IMR-90 (cell line): ENCODE measurements around the gene THYN1. TPM values are rescaled to one million over a fixed set of nuclear protein-coding genes. Genes with fewer than 3 reads are reported as not detected.

Source experiments
- ATAC-seq: fragments of 200-7000 bp; cut with Tn5 transposase; 2 replicates; pipeline ENCODE4 v1.9.1; 2020; ENCODE audit warnings: low read depth, mild to moderate bottlenecking, moderate library complexity
- BruUV-seq: library from RNA; stranded (reverse); fragments of 400-500 nt; replicated peaks from 2 replicates; lab custom pipeline; 2021; lab: Mats Ljungman, UMichigan
- CTCF ChIA-PET: fragments of 300-600 bp; formaldehyde crosslinking; extraction: SDS; loops from one replicate; lab custom pipeline; 2021; ENCODE audit warnings: antibody characterized with exemption; lab: Yijun Ruan, JAX
- POLR2A ChIA-PET: fragments of 300-600 bp; sonication (Branson Sonifier 250); formaldehyde crosslinking; loops from one replicate; lab custom pipeline; 2022; ENCODE audit warnings: antibody characterized with exemption; ENCODE audit not compliant: unreplicated experiment; lab: Charles Lee
- DNase-seq: peaks from one replicate; pipeline ENCODE4 v3.0.0; 2013
- H2AFZ ChIP-seq: replicated peaks from 2 replicates; pipeline ENCODE3; 2013; ENCODE audit warnings: low read length, mild to moderate bottlenecking; ENCODE audit not compliant: poor library complexity
- H2AK5ac ChIP-seq: 2 replicates; pipeline ENCODE4 v1.6.1; 2013; ENCODE audit warnings: low read depth, low read length, inconsistent platforms
- H2AK9ac ChIP-seq: replicated peaks from 2 replicates; pipeline ENCODE3; 2013; ENCODE audit warnings: mild to moderate bottlenecking, low read depth, low read length, moderate library complexity; ENCODE audit not compliant: poor library complexity
- H2BK120ac ChIP-seq: 2 replicates; pipeline ENCODE4 v1.6.1; 2013; ENCODE audit warnings: low read depth, low read length, inconsistent platforms
- H2BK15ac ChIP-seq: 3 replicates; pipeline ENCODE4 v1.6.1; 2013; ENCODE audit warnings: low read depth, low read length, inconsistent platforms
- H2BK20ac ChIP-seq: 2 replicates; pipeline ENCODE4 v1.6.1; 2013; ENCODE audit warnings: low read depth, mild to moderate bottlenecking, inconsistent platforms, low read length, moderate library complexity
- H2BK5ac ChIP-seq: 2 replicates; pipeline ENCODE4 v1.6.1; 2013; ENCODE audit warnings: mild to moderate bottlenecking, low read depth, low read length, inconsistent platforms; ENCODE audit not compliant: poor library complexity, severe bottlenecking
- H3K14ac ChIP-seq: replicated peaks from 2 replicates; pipeline ENCODE4 v1.6.1; 2013; ENCODE audit warnings: low read depth, low read length, inconsistent platforms
- H3K18ac ChIP-seq: 2 replicates; pipeline ENCODE4 v1.6.1; 2013; ENCODE audit warnings: low read depth, low read length, control low read depth
- H3K23ac ChIP-seq: 2 replicates; pipeline ENCODE4 v1.6.1; 2013; ENCODE audit warnings: low read depth, low read length, inconsistent platforms
- H3K27ac ChIP-seq: 2 replicates; pipeline ENCODE4 v1.5.1; 2013; ENCODE audit warnings: mild to moderate bottlenecking, control low read depth, low read length; ENCODE audit not compliant: insufficient read depth
- H3K27me3 ChIP-seq: 2 replicates; pipeline ENCODE4 v1.6.1; 2013; ENCODE audit warnings: low read length; ENCODE audit not compliant: control insufficient read depth, insufficient read depth
- H3K36me3 ChIP-seq: 2 replicates; pipeline ENCODE4 v1.6.1; 2013; ENCODE audit warnings: low read length, mixed read lengths; ENCODE audit not compliant: control insufficient read depth, insufficient read depth
- H3K4ac ChIP-seq: 2 replicates; pipeline ENCODE4 v1.6.1; 2013; ENCODE audit warnings: low read depth, low read length, inconsistent platforms
- H3K4me1 ChIP-seq: 2 replicates; pipeline ENCODE4 v1.6.1; 2013; ENCODE audit warnings: low read length, mixed read lengths; ENCODE audit not compliant: control insufficient read depth, insufficient read depth
- H3K4me2 ChIP-seq: 2 replicates; pipeline ENCODE4 v1.6.1; 2013; ENCODE audit warnings: low read depth, mild to moderate bottlenecking, control low read depth, low read length, moderate library complexity
- H3K4me3 ChIP-seq: 2 replicates; pipeline ENCODE4 v1.5.1; 2013; ENCODE audit warnings: low read depth, mild to moderate bottlenecking, control low read depth, low read length, moderate library complexity; ENCODE audit not compliant: insufficient read depth
- H3K56ac ChIP-seq: 2 replicates; pipeline ENCODE4 v1.6.1; 2013; ENCODE audit warnings: low read length, inconsistent platforms; ENCODE audit not compliant: insufficient read depth; ENCODE audit errors: extremely low read depth
- H3K79me1 ChIP-seq, 2 experiments: 2 replicates each; pipeline ENCODE4 v1.6.1; 2013; ENCODE audit warnings: low read length in 2 of 2, inconsistent platforms in 1 of 2, low read depth in 1 of 2
- H3K9ac ChIP-seq: 2 replicates; pipeline ENCODE4 v1.6.1; 2013; ENCODE audit warnings: low read depth, low read length, control low read depth
- H3K9me1 ChIP-seq: 2 replicates; pipeline ENCODE4 v1.6.1; 2013; ENCODE audit warnings: low read length, inconsistent platforms; ENCODE audit not compliant: insufficient read depth
- H3K9me3 ChIP-seq: 2 replicates; pipeline ENCODE4 v1.6.1; 2013; ENCODE audit warnings: low read length; ENCODE audit not compliant: control insufficient read depth, insufficient read depth
- H4K20me1 ChIP-seq: 2 replicates; pipeline ENCODE4 v1.6.1; 2013; ENCODE audit warnings: low read length, inconsistent platforms; ENCODE audit not compliant: insufficient read depth
- H4K5ac ChIP-seq: 2 replicates; pipeline ENCODE4 v1.6.1; 2013; ENCODE audit warnings: mild to moderate bottlenecking, low read depth, low read length, control low read depth
- H4K8ac ChIP-seq, 2 experiments: 2 replicates each; pipeline ENCODE4 v1.6.1; 2013; ENCODE audit warnings: low read depth in 2 of 2, low read length in 2 of 2, control low read depth in 1 of 2, inconsistent platforms in 1 of 2
- H4K91ac ChIP-seq: 2 replicates; pipeline ENCODE4 v1.6.1; 2013; ENCODE audit warnings: low read depth, low read length, inconsistent platforms; ENCODE audit not compliant: insufficient read depth
- BHLHE40 ChIP-seq: fragments of 150-350 bp; IDR thresholded peaks from 2 replicates; pipeline ENCODE4 v1.6.1; 2016; ENCODE audit warnings: mild to moderate bottlenecking, low read depth, low read length
- CEBPB ChIP-seq: IDR thresholded peaks from 2 replicates; pipeline ENCODE4 v1.6.1; 2012; ENCODE audit warnings: low read depth, low read length, improper control_type of control experiment
- CHD1 ChIP-seq: IDR thresholded peaks from 2 replicates; pipeline ENCODE4 v1.6.1; 2012; ENCODE audit warnings: low read depth, low read length, improper control_type of control experiment
- MXI1 ChIP-seq: IDR thresholded peaks from 2 replicates; pipeline ENCODE4 v1.6.1; 2012; ENCODE audit warnings: low read depth, mild to moderate bottlenecking, low read length, moderate library complexity, borderline replicate concordance
- NFE2L2 ChIP-seq: fragments of 150-350 bp; IDR thresholded peaks from 2 replicates; pipeline ENCODE4 v1.6.1; 2016; ENCODE audit warnings: low read depth, mild to moderate bottlenecking, low read length
- RAD21 ChIP-seq: IDR thresholded peaks from 2 replicates; pipeline ENCODE4 v1.6.1; 2012; ENCODE audit warnings: low read length, improper control_type of control experiment
- RCOR1 ChIP-seq: IDR thresholded peaks from 2 replicates; pipeline ENCODE4 v1.6.1; 2012; ENCODE audit warnings: mild to moderate bottlenecking, low read length, improper control_type of control experiment; ENCODE audit not compliant: insufficient replicate concordance
- RFX5 ChIP-seq: IDR thresholded peaks from 2 replicates; pipeline ENCODE4 v1.8.0; 2012; ENCODE audit warnings: low read depth, mild to moderate bottlenecking, low read length, moderate library complexity
- SMC3 ChIP-seq: fragments of 150-350 bp; IDR thresholded peaks from 2 replicates; pipeline ENCODE4 v1.6.1; 2016; ENCODE audit warnings: low read depth, mild to moderate bottlenecking, antibody characterized with exemption, low read length, moderate library complexity
- WGBS, 2 experiments: methylation state at CpG; one replicate each; pipeline versions ENCODE4 v1.1.5 to v1.1.7; 2013; ENCODE audit warnings: missing lambda C conversion rate in 2 of 2; ENCODE audit not compliant: insufficient read length in 1 of 2; ENCODE audit errors: extremely low coverage in 2 of 2; 5-methylcytosine and 5-hydroxymethylcytosine counted together
- dilution Hi-C: fragments of 300-500 bp; cut with HindIII; formaldehyde crosslinking; loops from one replicate; pipeline ENCODE4 v1.14.3; 2018; ENCODE audit warnings: low sequenced_read_pairs; ENCODE audit not compliant: unreplicated experiment
- in situ Hi-C: fragments of 300-500 bp; cut with MboI; formaldehyde crosslinking; loops from 3 replicates; pipeline ENCODE4 v1.14.3; 2019; ENCODE audit warnings: low sequenced_read_pairs, inconsistent platforms, mixed read lengths
- intact Hi-C: fragments of 100-400 bp; cut with micrococcal nuclease; formaldehyde crosslinking; loops from 2 replicates; pipeline ENCODE4 v1.10.0; 2022
- polyA plus RNA-seq, 3 experiments: library from polyadenylated mRNA; depleted of rRNA; stranded (reverse); fragments of >200 nt; gene quantifications; 2 replicates each; pipeline ENCODE4 v1.2.3, GENCODE V29; 2012; ENCODE audit warnings: low replicate concordance in 1 of 3
- total RNA-seq: library from RNA; depleted of rRNA; stranded (reverse); fragments of >200 nt; gene quantifications from 2 replicates; pipeline ENCODE4 v1.2.3, GENCODE V29; 2012
- TF ChIP-seq, protein P1 (sequence below): conservative IDR thresholded peaks from 2 replicates; pipeline ENCODE4 v1.5.1; 2012; ENCODE audit warnings: mild to moderate bottlenecking, low read depth, low read length, improper control_type of control experiment
- TF ChIP-seq, protein P2 (sequence below): fragments of 150-350 bp; IDR thresholded peaks from 2 replicates; pipeline ENCODE4 v1.6.1; 2017; ENCODE audit warnings: mild to moderate bottlenecking, antibody characterized with exemption, low read length, low read depth

Gene THYN1
- total and polyA plus RNA-seq, 2 of the 4 experiments (the other 2 are of a cell fraction), result 43.1 to 72.1 TPM

DNA sequence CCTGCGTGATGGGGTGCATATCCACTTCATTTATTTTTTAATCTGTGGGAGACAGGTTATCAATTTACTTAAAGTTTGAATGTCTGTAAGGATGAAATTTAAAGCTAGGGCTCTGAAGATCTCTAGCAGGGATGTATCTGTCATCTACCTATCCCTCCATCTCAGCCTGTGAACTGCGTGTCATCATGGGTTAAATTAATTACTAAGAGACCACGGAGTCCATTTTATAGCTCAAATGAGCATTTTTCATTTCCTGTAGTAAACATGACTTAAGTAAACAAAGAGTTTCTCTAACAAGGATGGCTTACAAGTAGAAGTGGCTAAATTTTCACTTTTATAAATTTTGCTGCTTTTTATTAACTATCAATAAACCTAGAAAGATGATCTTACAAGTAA is 20.2 kb upstream of the THYN1 start:
- H3K56ac ChIP-seq, result no peak overlapping the region
- H3K4me1 ChIP-seq, result peaks cover 1% of the 10 kb centered on the region; the same call in 1 of the 2 replicates
- in situ Hi-C loops (no loop called here), dilution Hi-C loops (no loop called here), intact Hi-C loops (no loop called here)
- no peak overlapping the region for H3K4ac ChIP-seq
- H2BK120ac ChIP-seq, result no peak overlapping the region
- no peak overlapping the region for H2AFZ ChIP-seq
- H2AK9ac ChIP-seq, result no peak overlapping the region
- H3K23ac ChIP-seq, result no peak overlapping the region
- H3K18ac ChIP-seq, result no peak overlapping the region
- H3K9me3 ChIP-seq, result peaks cover 6% of the 10 kb centered on the region
- no peak overlapping the region for H3K27ac ChIP-seq
- no peak overlapping the region for H4K91ac ChIP-seq
- no peak overlapping the region for H2BK15ac ChIP-seq
- no peak for DNase-seq
- H3K27me3 ChIP-seq, result peaks cover 65% of the 10 kb centered on the region
- no peak overlapping the region for H3K14ac ChIP-seq
- no peak overlapping the region for H3K9ac ChIP-seq
- ChIA-PET CTCF (interaction anchor here (0.6 to 1.8 kb wide), 2 partner anchors 12 to 45 kb away, joined by 3 to 6 read pairs; no protein-coding TSS in a partner anchor), POLR2A (no interaction called here)
- no peak overlapping the region for H3K4me3 ChIP-seq
- no peaks in the 10 kb centered on the region for H4K20me1 ChIP-seq
- TF ChIP-seq, protein P1, sequence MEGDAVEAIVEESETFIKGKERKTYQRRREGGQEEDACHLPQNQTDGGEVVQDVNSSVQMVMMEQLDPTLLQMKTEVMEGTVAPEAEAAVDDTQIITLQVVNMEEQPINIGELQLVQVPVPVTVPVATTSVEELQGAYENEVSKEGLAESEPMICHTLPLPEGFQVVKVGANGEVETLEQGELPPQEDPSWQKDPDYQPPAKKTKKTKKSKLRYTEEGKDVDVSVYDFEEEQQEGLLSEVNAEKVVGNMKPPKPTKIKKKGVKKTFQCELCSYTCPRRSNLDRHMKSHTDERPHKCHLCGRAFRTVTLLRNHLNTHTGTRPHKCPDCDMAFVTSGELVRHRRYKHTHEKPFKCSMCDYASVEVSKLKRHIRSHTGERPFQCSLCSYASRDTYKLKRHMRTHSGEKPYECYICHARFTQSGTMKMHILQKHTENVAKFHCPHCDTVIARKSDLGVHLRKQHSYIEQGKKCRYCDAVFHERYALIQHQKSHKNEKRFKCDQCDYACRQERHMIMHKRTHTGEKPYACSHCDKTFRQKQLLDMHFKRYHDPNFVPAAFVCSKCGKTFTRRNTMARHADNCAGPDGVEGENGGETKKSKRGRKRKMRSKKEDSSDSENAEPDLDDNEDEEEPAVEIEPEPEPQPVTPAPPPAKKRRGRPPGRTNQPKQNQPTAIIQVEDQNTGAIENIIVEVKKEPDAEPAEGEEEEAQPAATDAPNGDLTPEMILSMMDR, result no peak
- no peak for TF ChIP-seq RCOR1
- no peak for TF ChIP-seq NFE2L2
- TF ChIP-seq RFX5, result no peak
- no peak for TF ChIP-seq RAD21
- TF ChIP-seq CHD1, result no peak
- TF ChIP-seq, protein P2, sequence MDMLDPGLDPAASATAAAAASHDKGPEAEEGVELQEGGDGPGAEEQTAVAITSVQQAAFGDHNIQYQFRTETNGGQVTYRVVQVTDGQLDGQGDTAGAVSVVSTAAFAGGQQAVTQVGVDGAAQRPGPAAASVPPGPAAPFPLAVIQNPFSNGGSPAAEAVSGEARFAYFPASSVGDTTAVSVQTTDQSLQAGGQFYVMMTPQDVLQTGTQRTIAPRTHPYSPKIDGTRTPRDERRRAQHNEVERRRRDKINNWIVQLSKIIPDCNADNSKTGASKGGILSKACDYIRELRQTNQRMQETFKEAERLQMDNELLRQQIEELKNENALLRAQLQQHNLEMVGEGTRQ, result no peak
- no peak for TF ChIP-seq MXI1
- no peak for TF ChIP-seq BHLHE40
- TF ChIP-seq CEBPB, result no peak
- TF ChIP-seq SMC3, result no peak
- H4K8ac ChIP-seq, result no peak overlapping the region
- ATAC-seq, result no peak
- no peaks in the 10 kb centered on the region for H3K9me1 ChIP-seq
- H3K4me2 ChIP-seq, result no peak overlapping the region
- no peak overlapping the region for H2BK20ac ChIP-seq
- no TSS peak for BruUV-seq
- no peaks in the 10 kb centered on the region for H3K79me1 ChIP-seq
- H4K5ac ChIP-seq, result no peak overlapping the region
- no peaks in the 10 kb centered on the region for H3K36me3 ChIP-seq
- WGBS, 2 experiments, result no CpG with 5 or more reads among the region's 3 CpGs
- no peak overlapping the region for H2BK5ac ChIP-seq
- no peak overlapping the region for H2AK5ac ChIP-seq
